ENCODE data around the gene RBFOX2. TPM values are rescaled to one million over a fixed set of nuclear protein-coding genes. Genes with fewer than 3 reads are reported as not detected.

RBFOX2 gene
- total and polyA plus RNA-seq, 2 of the 8 experiments (the other 6 are each of a cell fraction or from before 2014, with no cell fraction given): 121 to 122 TPM

DNA sequence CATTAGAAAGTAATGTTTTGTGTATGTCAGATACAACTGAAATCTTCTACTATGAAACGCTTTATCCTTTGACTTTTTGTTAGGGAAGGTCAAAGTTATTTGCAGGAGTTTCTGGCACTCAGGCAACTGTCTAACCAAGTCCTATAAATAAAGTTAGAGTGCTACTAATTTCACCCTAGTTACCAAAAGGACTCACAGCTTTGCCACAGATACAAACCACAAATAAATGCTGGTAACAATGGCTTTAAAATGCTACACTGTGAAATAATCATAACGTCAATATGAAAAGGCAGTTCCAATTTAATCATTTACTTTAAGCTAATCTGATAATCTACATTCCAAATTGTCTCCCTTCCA, 124.3 kb downstream of the RBFOX2 start:
- Histone ChIP-seq H3K36me3 (ENCODE audit: control insufficient read depth in 2 of 4, insufficient read depth in 4 of 4, low read length in 3 of 4) (no peaks in the 10 kb centered on the region), H2AK5ac (ENCODE audit: low read depth, low read length) (no peak overlapping the region), H3K18ac (ENCODE audit: extremely low read depth, low read length) (no peak overlapping the region), H3K4me2 (ENCODE audit: insufficient read depth in 1 of 2, low read depth in 2 of 2, low read length in 2 of 2) (no peak overlapping the region), H3K9me3 (ENCODE audit: insufficient read depth in 2 of 2, low read depth in 1 of 2, low read length in 1 of 2) (no peaks in the 10 kb centered on the region), H4K20me1 (replicated peaks in 1 of 2; ENCODE audit: control insufficient read depth in 1 of 2, insufficient read depth in 2 of 2, low read length in 2 of 2) (peaks cover under 1 to 1% of the 10 kb centered on the region in 2 experiments), H3K4me1 (replicated peaks in 1 of 4; ENCODE audit: control insufficient read depth in 3 of 4, insufficient read depth in 4 of 4, low read length in 3 of 4) (peaks cover 0 to 6% (median 2%) of the 10 kb centered on the region in 4 experiments; a peak in 3 of 7 replicates), H2BK12ac (ENCODE audit: low read depth, low read length) (no peak overlapping the region), H3K27me3 (replicated peaks in 1 of 4; ENCODE audit: control insufficient read depth in 3 of 4, extremely low read depth in 1 of 4, insufficient read depth in 3 of 4, low read length in 3 of 4) (no peaks in the 10 kb centered on the region), H3K9ac (replicated peaks in 1 of 4; ENCODE audit: extremely low read depth in 1 of 4, low read depth in 3 of 4, low read length in 3 of 4) (no peak overlapping the region), H3K4me3 (ENCODE audit: extremely low read depth in 1 of 4, insufficient read depth in 2 of 4, low read depth in 3 of 4, low read length in 4 of 4) (no peak overlapping the region), H3K56ac (replicated peaks; ENCODE audit: insufficient read length, low read depth, low read length) (no peak overlapping the region), H4K5ac (ENCODE audit: insufficient read length, low read depth, low read length) (no peak overlapping the region), H3K79me1 (ENCODE audit: low read depth, low read length) (peaks cover 3% of the 10 kb centered on the region; the same call in 1 of the 2 replicates), H3K14ac (ENCODE audit: insufficient read length) (no peak overlapping the region), H3K23ac (ENCODE audit: insufficient read length) (no peak overlapping the region), H3K4ac (replicated peaks; ENCODE audit: insufficient read length, low read depth, low read length) (no peak overlapping the region), H4K8ac (ENCODE audit: extremely low read depth, insufficient read depth, low read length) (no peak overlapping the region), H2BK15ac (ENCODE audit: low read length) (no peak overlapping the region), H2BK5ac (ENCODE audit: low read depth, low read length) (no peak overlapping the region), H2BK120ac (replicated peaks; ENCODE audit: low read depth, low read length) (no peak overlapping the region), H2AFZ (ENCODE audit: low read length) (no peak overlapping the region), H2BK20ac (ENCODE audit: low read length) (no peak overlapping the region), H3K79me2 (ENCODE audit: control insufficient read depth in 1 of 2, insufficient read depth in 2 of 2, low read length in 2 of 2) (peaks cover 5 to 85% of the 10 kb centered on the region in 2 experiments), H4K91ac (replicated peaks; ENCODE audit: insufficient read length, low read length) (no peak overlapping the region), H3K23me2 (ENCODE audit: low read depth, low read length) (peaks cover 3% of the 10 kb centered on the region; the same call in 1 of the 2 replicates), H3K27ac (ENCODE audit: low read depth, low read length) (no peak overlapping the region)
- 85% methylated on average over 2 of the region's 2 CpGs; no CpG with 5 or more reads in 1 of the 2 experiments for WGBS, 2 experiments (ENCODE audit: extremely low coverage in 1 of 2, insufficient coverage in 1 of 2, insufficient read length in 1 of 2, insufficient replicate concordance in 2 of 2, low coverage in 1 of 2, low lambda C conversion rate in 2 of 2, missing lambda C conversion rate in 1 of 2)
- DNase-seq (ENCODE audit: low read depth in 1 of 2, low spot score in 2 of 2): no peak
- ChIA-PET CTCF (ENCODE audit: partially characterized antibody) (interaction anchor here (1.4 to 1.5 kb wide), 2 partner anchors 153 to 161 kb away, joined by 4 read pairs; no protein-coding TSS in a partner anchor), POLR2A (ENCODE audit: partially characterized antibody) (interaction anchor here (0.8 to 2.0 kb wide), 2 partner anchors 11 to 25 kb away, joined by 3 to 4 read pairs; no protein-coding TSS in a partner anchor)
- FAIRE-seq: no peak
- TF ChIP-seq RNF2 (IDR thresholded peaks at IDR 0.05; ENCODE audit: borderline replicate concordance, low read depth, low read length, missing control alignments, poor library complexity, severe bottlenecking) (no peak), CHD2 (IDR thresholded peaks at IDR 0.05; ENCODE audit: low read length) (no peak), EP300 (IDR thresholded peaks at IDR 0.05; ENCODE audit: borderline replicate concordance in 1 of 2, low read depth in 2 of 2, low read length in 2 of 2) (no peak), SP1 (IDR thresholded peaks at IDR 0.05; ENCODE audit: low read depth, low read length) (no peak), SIRT6 (IDR thresholded peaks at IDR 0.05; ENCODE audit: low read length) (no peak), TCF12 (IDR thresholded peaks at IDR 0.05; ENCODE audit: low read depth, low read length) (no peak), ZNF274 (IDR thresholded peaks at IDR 0.05; ENCODE audit: borderline replicate concordance, extremely low read depth, low read length) (no peak), TAF7 (optimal IDR thresholded peaks at IDR 0.05; ENCODE audit: borderline replicate concordance, low read depth, low read length) (no peak), TBP (IDR thresholded peaks at IDR 0.05; ENCODE audit: low read depth, low read length) (no peak)
- TF ChIP-seq, protein P1, sequence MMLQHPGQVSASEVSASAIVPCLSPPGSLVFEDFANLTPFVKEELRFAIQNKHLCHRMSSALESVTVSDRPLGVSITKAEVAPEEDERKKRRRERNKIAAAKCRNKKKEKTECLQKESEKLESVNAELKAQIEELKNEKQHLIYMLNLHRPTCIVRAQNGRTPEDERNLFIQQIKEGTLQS (IDR thresholded peaks at IDR 0.05; ENCODE audit: insufficient read depth, low read depth, low read length): no peak
- TF ChIP-seq, protein P2, sequence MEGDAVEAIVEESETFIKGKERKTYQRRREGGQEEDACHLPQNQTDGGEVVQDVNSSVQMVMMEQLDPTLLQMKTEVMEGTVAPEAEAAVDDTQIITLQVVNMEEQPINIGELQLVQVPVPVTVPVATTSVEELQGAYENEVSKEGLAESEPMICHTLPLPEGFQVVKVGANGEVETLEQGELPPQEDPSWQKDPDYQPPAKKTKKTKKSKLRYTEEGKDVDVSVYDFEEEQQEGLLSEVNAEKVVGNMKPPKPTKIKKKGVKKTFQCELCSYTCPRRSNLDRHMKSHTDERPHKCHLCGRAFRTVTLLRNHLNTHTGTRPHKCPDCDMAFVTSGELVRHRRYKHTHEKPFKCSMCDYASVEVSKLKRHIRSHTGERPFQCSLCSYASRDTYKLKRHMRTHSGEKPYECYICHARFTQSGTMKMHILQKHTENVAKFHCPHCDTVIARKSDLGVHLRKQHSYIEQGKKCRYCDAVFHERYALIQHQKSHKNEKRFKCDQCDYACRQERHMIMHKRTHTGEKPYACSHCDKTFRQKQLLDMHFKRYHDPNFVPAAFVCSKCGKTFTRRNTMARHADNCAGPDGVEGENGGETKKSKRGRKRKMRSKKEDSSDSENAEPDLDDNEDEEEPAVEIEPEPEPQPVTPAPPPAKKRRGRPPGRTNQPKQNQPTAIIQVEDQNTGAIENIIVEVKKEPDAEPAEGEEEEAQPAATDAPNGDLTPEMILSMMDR (IDR thresholded peaks at IDR 0.05; ENCODE audit: control extremely low read depth in 1 of 3, insufficient read depth in 1 of 3, low read depth in 1 of 3, low read length in 3 of 3): no peak

All from H1 (cell line).